ENCODE measurements around the gene POLG2.

DNA sequence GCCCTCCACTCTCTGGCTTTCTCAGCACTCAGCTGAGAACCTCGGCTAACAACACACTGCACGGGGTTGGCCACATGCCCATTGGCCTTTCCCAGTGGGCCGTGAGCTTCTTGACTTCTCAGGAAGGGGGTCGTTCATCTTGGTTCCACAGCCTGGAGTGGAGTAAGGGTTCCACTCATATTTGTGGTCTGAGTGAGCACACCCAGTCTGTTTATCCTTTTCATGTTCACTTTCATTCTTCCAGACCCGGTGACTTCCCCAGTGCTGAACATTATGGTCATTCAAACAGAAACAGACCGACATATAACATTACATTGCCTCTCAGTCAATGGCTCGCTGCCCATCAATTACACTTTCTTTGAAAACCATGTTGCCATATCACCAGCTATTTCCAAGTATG is 39.7 kb downstream of the POLG2 start:
- TF ChIP-seq, protein P1, sequence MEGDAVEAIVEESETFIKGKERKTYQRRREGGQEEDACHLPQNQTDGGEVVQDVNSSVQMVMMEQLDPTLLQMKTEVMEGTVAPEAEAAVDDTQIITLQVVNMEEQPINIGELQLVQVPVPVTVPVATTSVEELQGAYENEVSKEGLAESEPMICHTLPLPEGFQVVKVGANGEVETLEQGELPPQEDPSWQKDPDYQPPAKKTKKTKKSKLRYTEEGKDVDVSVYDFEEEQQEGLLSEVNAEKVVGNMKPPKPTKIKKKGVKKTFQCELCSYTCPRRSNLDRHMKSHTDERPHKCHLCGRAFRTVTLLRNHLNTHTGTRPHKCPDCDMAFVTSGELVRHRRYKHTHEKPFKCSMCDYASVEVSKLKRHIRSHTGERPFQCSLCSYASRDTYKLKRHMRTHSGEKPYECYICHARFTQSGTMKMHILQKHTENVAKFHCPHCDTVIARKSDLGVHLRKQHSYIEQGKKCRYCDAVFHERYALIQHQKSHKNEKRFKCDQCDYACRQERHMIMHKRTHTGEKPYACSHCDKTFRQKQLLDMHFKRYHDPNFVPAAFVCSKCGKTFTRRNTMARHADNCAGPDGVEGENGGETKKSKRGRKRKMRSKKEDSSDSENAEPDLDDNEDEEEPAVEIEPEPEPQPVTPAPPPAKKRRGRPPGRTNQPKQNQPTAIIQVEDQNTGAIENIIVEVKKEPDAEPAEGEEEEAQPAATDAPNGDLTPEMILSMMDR (conservative IDR thresholded peaks at IDR 0.05; ENCODE audit: low read length) = no peak
- no peak for TF ChIP-seq EZH2phosphoT487 (IDR thresholded peaks at IDR 0.05; ENCODE audit: borderline replicate concordance)
